Body of pancreas (tissue), 4 donors: ENCODE results near the gene ARFGAP3.

Experiments
- POLR2A ChIP-seq, 3 donors: fragments of 450-650 bp; IDR thresholded peaks; one replicate each; pipeline ENCODE4 v1.6.1; 2016; ENCODE audit warnings: antibody characterized with exemption in 3 of 3, mild to moderate bottlenecking in 2 of 3
- TF ChIP-seq, protein P1 (sequence below), 7 experiments: fragments of 450-650 bp in 4 of 7; fragments of 200-600 bp in 3 of 7; sonication (generic) in 3 of 7; IDR thresholded peaks; one replicate each; pipeline ENCODE4 v1.5.1; 2016 to 2019; ENCODE audit warnings: antibody characterized with exemption in 7 of 7

DNA sequence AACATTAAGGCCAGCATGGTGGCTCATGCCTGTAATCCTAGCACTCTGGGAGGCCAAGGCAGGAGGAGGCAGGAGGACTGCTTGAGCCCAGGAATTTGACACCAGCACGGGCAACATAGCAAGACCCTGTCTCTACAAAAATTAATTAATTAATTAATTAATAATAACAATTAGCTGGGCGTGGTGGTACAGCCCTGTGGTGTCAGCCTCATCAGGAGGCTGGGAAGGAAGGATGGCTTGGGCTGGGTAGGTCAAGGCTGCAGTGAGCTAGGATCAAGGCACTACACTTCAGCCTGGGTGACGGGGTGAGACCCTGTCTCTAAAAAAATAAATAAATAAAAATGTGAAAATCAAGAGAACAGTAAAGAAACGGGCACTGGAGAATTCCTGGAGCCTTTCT is 1.4 kb downstream of the ARFGAP3 start:
- TF ChIP-seq, protein P1, sequence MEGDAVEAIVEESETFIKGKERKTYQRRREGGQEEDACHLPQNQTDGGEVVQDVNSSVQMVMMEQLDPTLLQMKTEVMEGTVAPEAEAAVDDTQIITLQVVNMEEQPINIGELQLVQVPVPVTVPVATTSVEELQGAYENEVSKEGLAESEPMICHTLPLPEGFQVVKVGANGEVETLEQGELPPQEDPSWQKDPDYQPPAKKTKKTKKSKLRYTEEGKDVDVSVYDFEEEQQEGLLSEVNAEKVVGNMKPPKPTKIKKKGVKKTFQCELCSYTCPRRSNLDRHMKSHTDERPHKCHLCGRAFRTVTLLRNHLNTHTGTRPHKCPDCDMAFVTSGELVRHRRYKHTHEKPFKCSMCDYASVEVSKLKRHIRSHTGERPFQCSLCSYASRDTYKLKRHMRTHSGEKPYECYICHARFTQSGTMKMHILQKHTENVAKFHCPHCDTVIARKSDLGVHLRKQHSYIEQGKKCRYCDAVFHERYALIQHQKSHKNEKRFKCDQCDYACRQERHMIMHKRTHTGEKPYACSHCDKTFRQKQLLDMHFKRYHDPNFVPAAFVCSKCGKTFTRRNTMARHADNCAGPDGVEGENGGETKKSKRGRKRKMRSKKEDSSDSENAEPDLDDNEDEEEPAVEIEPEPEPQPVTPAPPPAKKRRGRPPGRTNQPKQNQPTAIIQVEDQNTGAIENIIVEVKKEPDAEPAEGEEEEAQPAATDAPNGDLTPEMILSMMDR (IDR thresholded peaks at IDR 0.05) = no peak
- no peak for TF ChIP-seq POLR2A (IDR thresholded peaks at IDR 0.05)
